Measurements from ENCODE around the gene HIBADH.

HIBADH gene

DNA sequence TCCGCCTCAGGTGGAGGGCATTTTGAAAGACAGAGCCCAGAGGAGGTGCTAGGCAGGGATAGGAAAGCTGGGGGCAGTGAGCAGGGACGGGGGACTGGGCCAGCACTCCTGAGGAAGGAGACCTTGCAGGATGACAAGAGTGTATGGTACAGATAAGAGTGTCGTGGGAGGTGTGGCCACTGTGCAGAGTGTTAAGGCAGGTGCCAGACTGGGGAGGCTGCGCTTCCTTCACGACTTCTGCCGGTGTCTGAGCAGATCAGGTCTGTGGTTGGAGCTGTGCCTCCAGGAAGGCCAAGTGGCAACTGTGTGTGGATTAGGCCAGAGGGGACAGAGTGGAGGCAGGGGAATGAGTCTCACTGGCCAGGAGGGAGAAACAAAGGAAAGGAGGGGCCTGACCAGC lies 161.7 kb downstream of the HIBADH start:
- DNase-seq (ENCODE audit: extremely low read depth, insufficient read length) = no peak
- Histone ChIP-seq H3K36me3 (ENCODE audit: control insufficient read depth, insufficient read depth, low read length) (no peaks in the 10 kb centered on the region), H3K27me3 (replicated peaks; ENCODE audit: control insufficient read depth, insufficient read depth, low read length) (no peaks in the 10 kb centered on the region), H3K4me3 (replicated peaks; ENCODE audit: low read depth, low read length) (no peak overlapping the region)
- TF ChIP-seq, protein P1, sequence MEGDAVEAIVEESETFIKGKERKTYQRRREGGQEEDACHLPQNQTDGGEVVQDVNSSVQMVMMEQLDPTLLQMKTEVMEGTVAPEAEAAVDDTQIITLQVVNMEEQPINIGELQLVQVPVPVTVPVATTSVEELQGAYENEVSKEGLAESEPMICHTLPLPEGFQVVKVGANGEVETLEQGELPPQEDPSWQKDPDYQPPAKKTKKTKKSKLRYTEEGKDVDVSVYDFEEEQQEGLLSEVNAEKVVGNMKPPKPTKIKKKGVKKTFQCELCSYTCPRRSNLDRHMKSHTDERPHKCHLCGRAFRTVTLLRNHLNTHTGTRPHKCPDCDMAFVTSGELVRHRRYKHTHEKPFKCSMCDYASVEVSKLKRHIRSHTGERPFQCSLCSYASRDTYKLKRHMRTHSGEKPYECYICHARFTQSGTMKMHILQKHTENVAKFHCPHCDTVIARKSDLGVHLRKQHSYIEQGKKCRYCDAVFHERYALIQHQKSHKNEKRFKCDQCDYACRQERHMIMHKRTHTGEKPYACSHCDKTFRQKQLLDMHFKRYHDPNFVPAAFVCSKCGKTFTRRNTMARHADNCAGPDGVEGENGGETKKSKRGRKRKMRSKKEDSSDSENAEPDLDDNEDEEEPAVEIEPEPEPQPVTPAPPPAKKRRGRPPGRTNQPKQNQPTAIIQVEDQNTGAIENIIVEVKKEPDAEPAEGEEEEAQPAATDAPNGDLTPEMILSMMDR (IDR thresholded peaks at IDR 0.05; ENCODE audit: insufficient read depth, low read length, poor library complexity, severe bottlenecking) = no peak

DNA sequence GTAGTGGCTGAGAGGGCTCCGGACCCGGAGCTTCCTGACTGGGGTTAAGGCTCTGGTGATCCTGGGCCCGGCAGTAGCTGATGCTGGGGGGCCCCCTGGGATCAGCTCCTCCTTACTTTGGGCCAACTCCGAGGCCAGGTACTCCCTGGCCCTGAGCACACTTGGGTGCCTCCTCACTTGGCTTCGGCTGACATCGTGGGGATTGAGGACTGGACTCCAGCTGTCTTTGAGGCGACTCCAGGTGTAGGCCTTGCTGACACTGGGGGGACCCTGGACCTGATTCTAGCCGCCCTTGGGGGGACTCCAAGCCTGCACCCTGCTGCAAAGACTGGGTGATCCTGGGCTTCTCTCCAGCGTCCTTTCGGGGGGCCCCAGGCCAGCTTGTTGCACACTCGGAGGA lies 170.5 kb downstream of the HIBADH start:
- no peak for DNase-seq (ENCODE audit: extremely low read depth, insufficient read length)
- H3K36me3 ChIP-seq (ENCODE audit: control insufficient read depth, insufficient read depth, low read length) = no peaks in the 10 kb centered on the region
- no peaks in the 10 kb centered on the region; the same call in none of the 2 replicates for H3K27me3 ChIP-seq (replicated peaks; ENCODE audit: control insufficient read depth, insufficient read depth, low read length)
- TF ChIP-seq, protein P1 (IDR thresholded peaks at IDR 0.05; ENCODE audit: insufficient read depth, low read length, poor library complexity, severe bottlenecking) = no peak
- H3K4me3 ChIP-seq (replicated peaks; ENCODE audit: low read depth, low read length) = no peak overlapping the region

DNA sequence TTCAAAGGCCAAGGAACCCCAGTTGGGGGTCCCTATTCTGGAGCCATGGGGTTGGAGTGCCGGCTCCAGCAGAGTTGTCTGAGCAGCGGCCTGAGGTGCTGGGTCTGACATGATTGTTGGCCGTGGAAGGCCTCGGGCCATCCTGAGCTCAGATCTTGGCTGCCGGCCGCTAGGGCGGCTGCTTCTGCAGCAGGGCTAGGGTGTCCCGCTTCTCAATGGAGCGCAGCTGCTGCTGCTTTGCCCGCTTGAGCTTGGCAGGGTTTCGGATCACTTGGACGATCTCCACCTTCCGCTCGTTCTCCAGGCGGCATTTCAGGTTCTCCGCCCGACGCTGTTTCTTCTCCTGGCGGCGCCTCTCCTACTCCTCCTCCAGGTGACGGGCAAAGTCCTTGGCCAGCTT lies 171.1 kb downstream of the HIBADH start:
- no peak for DNase-seq (ENCODE audit: extremely low read depth, insufficient read length)
- no peaks in the 10 kb centered on the region; the same call in none of the 2 replicates for H3K27me3 ChIP-seq (replicated peaks; ENCODE audit: control insufficient read depth, insufficient read depth, low read length)
- no peak overlapping the region for H3K4me3 ChIP-seq (replicated peaks; ENCODE audit: low read depth, low read length)
- TF ChIP-seq, protein P1 (IDR thresholded peaks at IDR 0.05; ENCODE audit: insufficient read depth, low read length, poor library complexity, severe bottlenecking) = no peak
- no peaks in the 10 kb centered on the region for H3K36me3 ChIP-seq (ENCODE audit: control insufficient read depth, insufficient read depth, low read length)

DNA sequence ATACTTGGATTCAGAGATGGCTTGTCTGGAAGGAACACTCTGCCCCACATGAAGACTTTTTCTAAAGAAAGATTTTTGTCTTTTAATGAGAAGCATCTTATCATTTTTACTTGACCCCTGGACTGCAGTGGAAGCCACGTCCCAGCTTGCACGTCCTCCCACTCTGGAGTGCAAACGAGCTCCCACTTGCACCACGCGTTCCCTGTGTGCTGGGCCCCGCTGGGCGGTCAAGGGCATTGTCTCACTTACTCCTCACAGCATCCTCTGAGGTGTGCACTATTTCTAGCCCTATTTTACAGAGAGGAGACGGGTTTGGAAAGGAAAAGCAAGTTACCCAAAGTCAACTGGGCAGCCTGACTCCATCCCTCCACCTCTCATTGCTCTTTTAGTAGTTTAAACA lies 175.2 kb downstream of the HIBADH start:
- TF ChIP-seq, protein P1 (IDR thresholded peaks at IDR 0.05; ENCODE audit: insufficient read depth, low read length, poor library complexity, severe bottlenecking) = no peak
- no peaks in the 10 kb centered on the region; the same call in none of the 2 replicates for H3K27me3 ChIP-seq (replicated peaks; ENCODE audit: control insufficient read depth, insufficient read depth, low read length)
- no peak overlapping the region for H3K4me3 ChIP-seq (replicated peaks; ENCODE audit: low read depth, low read length)
- no peaks in the 10 kb centered on the region for H3K36me3 ChIP-seq (ENCODE audit: control insufficient read depth, insufficient read depth, low read length)
- DNase-seq (ENCODE audit: extremely low read depth, insufficient read length) = no peak

- DNase-seq (ENCODE audit: extremely low read depth, insufficient read length) = no peak
- no peaks in the 10 kb centered on the region for H3K36me3 ChIP-seq (ENCODE audit: control insufficient read depth, insufficient read depth, low read length)
- TF ChIP-seq, protein P1 (IDR thresholded peaks at IDR 0.05; ENCODE audit: insufficient read depth, low read length, poor library complexity, severe bottlenecking) = no peak
Measured at GRCh38 chr7:27484451-27484850, 178.2 kb downstream of the HIBADH start.

DNA sequence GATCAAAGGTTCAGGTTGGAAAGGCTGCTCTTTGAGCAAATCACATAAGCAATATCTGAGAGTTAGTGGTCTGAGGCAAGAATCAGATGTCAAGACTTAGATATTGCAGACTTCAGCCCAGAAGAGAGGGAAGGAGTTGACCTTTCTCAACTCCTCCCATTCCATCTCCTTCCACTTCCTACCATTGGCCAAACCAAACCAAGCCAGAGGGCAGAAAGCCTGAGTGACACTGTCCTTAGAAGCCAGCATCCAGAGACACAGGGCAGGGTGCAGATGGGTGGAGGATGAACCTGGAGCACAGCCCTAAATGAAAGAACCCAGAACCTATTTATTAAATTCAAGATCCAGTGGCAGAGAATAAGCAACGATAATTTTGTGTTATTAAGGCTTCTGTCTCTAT lies 180.5 kb downstream of the HIBADH start:
- TF ChIP-seq, protein P1 (IDR thresholded peaks at IDR 0.05; ENCODE audit: insufficient read depth, low read length, poor library complexity, severe bottlenecking) = no peak
- Histone ChIP-seq H3K4me3 (replicated peaks; ENCODE audit: low read depth, low read length) (no peak overlapping the region), H3K27me3 (replicated peaks; ENCODE audit: control insufficient read depth, insufficient read depth, low read length) (no peaks in the 10 kb centered on the region; the same call in none of the 2 replicates), H3K36me3 (ENCODE audit: control insufficient read depth, insufficient read depth, low read length) (no peaks in the 10 kb centered on the region)
- no peak for DNase-seq (ENCODE audit: extremely low read depth, insufficient read length)

More at GRCh38 chr7:27484451-27484850, 178.2 kb downstream of the HIBADH start:
- H3K4me3 ChIP-seq (replicated peaks; ENCODE audit: low read depth, low read length) = no peak overlapping the region
- H3K27me3 ChIP-seq (replicated peaks; ENCODE audit: control insufficient read depth, insufficient read depth, low read length) = no peaks in the 10 kb centered on the region; the same call in 1 of the 2 replicates

All from GM06990 (cell line).